Spleen (tissue), 7 donors: ENCODE data around the gene LIAS.

Experiments
- POLR2A ChIP-seq, 3 donors: fragments of 450-650 bp; IDR thresholded peaks; one replicate each; pipeline ENCODE4 v1.5.1; 2017; ENCODE audit warnings: antibody characterized with exemption in 3 of 3, mild to moderate bottlenecking in 1 of 3
- TF ChIP-seq, protein P1 (sequence below), 11 experiments: fragments of 200-600 bp in 7 of 11; fragments of 450-650 bp in 4 of 11; sonication (generic) in 4 of 11; IDR thresholded peaks in 8 of 11; conservative IDR thresholded peaks in 3 of 11; 1 replicate in 7 of 11; 2 replicates in 4 of 11; pipeline versions ENCODE4 v1.4.0 to v1.8.0; 2016 to 2021; ENCODE audit warnings: antibody characterized with exemption in 11 of 11, inconsistent platforms in 4 of 11, mild to moderate bottlenecking in 1 of 11
- donor health status: DM: no; HTN: no; CAD: no; lungs with moderate emphysema.
- donor health status: DM: no; HTN: no; CAD: no.
- donor health status: DM: no; HTN: no; CAD: no.

DNA sequence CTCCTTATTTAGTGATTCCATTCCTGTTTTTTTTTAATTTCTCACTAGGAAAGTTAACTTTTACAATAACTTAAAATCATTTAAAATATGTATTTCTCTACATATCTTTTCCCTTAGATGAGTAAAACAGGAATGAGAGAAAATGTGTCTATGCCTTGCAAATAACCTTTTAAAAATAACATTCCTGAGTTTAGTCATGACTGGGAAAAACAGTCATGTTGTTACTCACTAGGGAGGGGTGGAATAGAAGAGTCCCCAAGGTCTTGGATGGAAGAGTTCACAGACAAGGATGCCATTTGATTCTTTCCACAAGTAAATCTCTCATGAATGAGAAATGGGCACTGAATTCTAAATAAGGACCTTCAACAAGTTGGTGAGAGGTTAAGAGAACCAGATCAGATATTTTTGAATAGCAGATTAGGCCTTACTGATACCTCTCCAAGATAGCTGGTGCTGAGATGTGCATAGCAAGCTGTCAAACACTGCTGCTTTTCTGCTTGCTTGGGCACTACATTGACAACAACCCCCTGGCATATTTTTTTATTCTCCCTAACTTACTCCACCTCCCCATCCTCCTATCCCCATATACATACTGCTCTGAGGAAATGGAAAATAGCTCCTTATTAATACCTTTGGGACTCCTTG lies 43.3 kb downstream of the LIAS start:
- no peak for TF ChIP-seq POLR2A (IDR thresholded peaks at IDR 0.05)
- TF ChIP-seq, protein P1, sequence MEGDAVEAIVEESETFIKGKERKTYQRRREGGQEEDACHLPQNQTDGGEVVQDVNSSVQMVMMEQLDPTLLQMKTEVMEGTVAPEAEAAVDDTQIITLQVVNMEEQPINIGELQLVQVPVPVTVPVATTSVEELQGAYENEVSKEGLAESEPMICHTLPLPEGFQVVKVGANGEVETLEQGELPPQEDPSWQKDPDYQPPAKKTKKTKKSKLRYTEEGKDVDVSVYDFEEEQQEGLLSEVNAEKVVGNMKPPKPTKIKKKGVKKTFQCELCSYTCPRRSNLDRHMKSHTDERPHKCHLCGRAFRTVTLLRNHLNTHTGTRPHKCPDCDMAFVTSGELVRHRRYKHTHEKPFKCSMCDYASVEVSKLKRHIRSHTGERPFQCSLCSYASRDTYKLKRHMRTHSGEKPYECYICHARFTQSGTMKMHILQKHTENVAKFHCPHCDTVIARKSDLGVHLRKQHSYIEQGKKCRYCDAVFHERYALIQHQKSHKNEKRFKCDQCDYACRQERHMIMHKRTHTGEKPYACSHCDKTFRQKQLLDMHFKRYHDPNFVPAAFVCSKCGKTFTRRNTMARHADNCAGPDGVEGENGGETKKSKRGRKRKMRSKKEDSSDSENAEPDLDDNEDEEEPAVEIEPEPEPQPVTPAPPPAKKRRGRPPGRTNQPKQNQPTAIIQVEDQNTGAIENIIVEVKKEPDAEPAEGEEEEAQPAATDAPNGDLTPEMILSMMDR (IDR thresholded peaks at IDR 0.05 in 8 of 11, conservative IDR thresholded peaks at IDR 0.05 in 3 of 11), result no peak
